ENCODE measurements around the gene JAM2. TPM values are rescaled to one million over a fixed set of nuclear protein-coding genes. Genes with fewer than 3 reads are reported as not detected.

The JAM2 gene
- total RNA-seq, 1 experiment from 2014 or later = 0.20 TPM

GRCh38 chr21:25760061-25760460 is 121.0 kb downstream of the JAM2 start:
- POLR2A ChIA-PET = no interaction called here
- Histone ChIP-seq H3K4me3 (ENCODE audit: low read depth, low read length) (no peak overlapping the region), H3K27me3 (replicated peaks; ENCODE audit: control insufficient read depth, insufficient read depth, low read length) (no peaks in the 10 kb centered on the region), H3K4me1 (no peaks in the 10 kb centered on the region), H3K9me3 (no peaks in the 10 kb centered on the region), H3K36me3 (ENCODE audit: control insufficient read depth, insufficient read depth, low read length) (no peaks in the 10 kb centered on the region)
- Mint-ChIP-seq H3K27ac (ENCODE audit: unreplicated experiment) (no peak overlapping the region), H3K27me3 (ENCODE audit: insufficient read depth, unreplicated experiment) (no peaks in the 10 kb centered on the region), H3K4me1 (ENCODE audit: low read depth, unreplicated experiment) (no peaks in the 10 kb centered on the region), H3K36me3 (ENCODE audit: insufficient read depth, unreplicated experiment) (peaks cover 27% of the 10 kb centered on the region), H3K4me3 (ENCODE audit: unreplicated experiment) (no peak overlapping the region), H3K9me3 (ENCODE audit: unreplicated experiment) (no peaks in the 10 kb centered on the region)
- DNase-seq = no peak
- CTCF ChIA-PET = no interaction called here
- TF ChIP-seq CTCF (IDR thresholded peaks at IDR 0.05; ENCODE audit: insufficient read depth in 1 of 2, low read depth in 1 of 2, low read length in 1 of 2, severe bottlenecking in 1 of 2, unreplicated experiment in 1 of 2) = no peak
- no TSS peak for BruUV-seq (replicated peaks)
- intact Hi-C loops (cut with micrococcal nuclease; ENCODE audit: unreplicated experiment) = no loop called here

- H3K27me3 ChIP-seq (replicated peaks; ENCODE audit: control insufficient read depth, insufficient read depth, low read length) = no peaks in the 10 kb centered on the region
- no peak for TF ChIP-seq CTCF (IDR thresholded peaks at IDR 0.05; ENCODE audit: insufficient read depth in 1 of 2, low read depth in 1 of 2, low read length in 1 of 2, severe bottlenecking in 1 of 2, unreplicated experiment in 1 of 2)
- no peak for DNase-seq
- H3K4me3 ChIP-seq (ENCODE audit: low read depth, low read length) = no peak overlapping the region
- Mint-ChIP-seq H3K4me1 (ENCODE audit: low read depth, unreplicated experiment) (no peaks in the 10 kb centered on the region), H3K27ac (ENCODE audit: unreplicated experiment) (no peak overlapping the region), H3K36me3 (ENCODE audit: insufficient read depth, unreplicated experiment) (peaks cover 33% of the 10 kb centered on the region), H3K4me3 (ENCODE audit: unreplicated experiment) (no peak overlapping the region), H3K9me3 (ENCODE audit: unreplicated experiment) (no peaks in the 10 kb centered on the region), H3K27me3 (ENCODE audit: insufficient read depth, unreplicated experiment) (no peaks in the 10 kb centered on the region)
- intact Hi-C loops (cut with micrococcal nuclease; ENCODE audit: unreplicated experiment) = no loop called here
- no peaks in the 10 kb centered on the region for H3K4me1 ChIP-seq
- POLR2A ChIA-PET = no interaction called here
- BruUV-seq (replicated peaks) = no TSS peak
- H3K36me3 ChIP-seq (ENCODE audit: control insufficient read depth, insufficient read depth, low read length) = no peaks in the 10 kb centered on the region
- CTCF ChIA-PET = no interaction called here
- H3K9me3 ChIP-seq = no peaks in the 10 kb centered on the region
Measured at GRCh38 chr21:25760677-25761076, 121.6 kb downstream of the JAM2 start.

- BruUV-seq (replicated peaks) = no TSS peak
- intact Hi-C loops (cut with micrococcal nuclease; ENCODE audit: unreplicated experiment) = no loop called here
Measured at GRCh38 chr21:25764065-25764464, 125.0 kb downstream of the JAM2 start.

More at GRCh38 chr21:25764065-25764464, 125.0 kb downstream of the JAM2 start:
- Histone ChIP-seq H3K36me3 (ENCODE audit: control insufficient read depth, insufficient read depth, low read length) (no peaks in the 10 kb centered on the region), H3K9me3 (no peaks in the 10 kb centered on the region), H3K4me3 (ENCODE audit: low read depth, low read length) (no peak overlapping the region), H3K27me3 (replicated peaks; ENCODE audit: control insufficient read depth, insufficient read depth, low read length) (no peaks in the 10 kb centered on the region), H3K4me1 (no peaks in the 10 kb centered on the region)
- DNase-seq = no peak
- no peak overlapping the region for H3K4me3 Mint-ChIP-seq (ENCODE audit: unreplicated experiment)
- no peaks in the 10 kb centered on the region for H3K9me3 Mint-ChIP-seq (ENCODE audit: unreplicated experiment)
- ChIA-PET POLR2A (no interaction called here), CTCF (no interaction called here)
- no peaks in the 10 kb centered on the region for H3K4me1 Mint-ChIP-seq (ENCODE audit: low read depth, unreplicated experiment)
- no peak for TF ChIP-seq CTCF (IDR thresholded peaks at IDR 0.05; ENCODE audit: insufficient read depth in 1 of 2, low read depth in 1 of 2, low read length in 1 of 2, severe bottlenecking in 1 of 2, unreplicated experiment in 1 of 2)
- no peak overlapping the region for H3K27ac Mint-ChIP-seq (ENCODE audit: unreplicated experiment)
- no peaks in the 10 kb centered on the region for H3K27me3 Mint-ChIP-seq (ENCODE audit: insufficient read depth, unreplicated experiment)
- H3K36me3 Mint-ChIP-seq (ENCODE audit: insufficient read depth, unreplicated experiment) = peaks cover 28% of the 10 kb centered on the region

Other genes with a start within 250 kb of the JAM2 start
- gene MRPL39, start 31.8 kb upstream of the JAM2 start, total RNA-seq (2022) = 37.3 and 39.8 TPM in 2 replicates
- gene ATP5PF, start 95.6 kb downstream of the JAM2 start, total RNA-seq (2022) = 156 and 175 TPM in 2 replicates
- 17.4 and 20.3 TPM in 2 replicates for gene GABPA, start 95.7 kb downstream of the JAM2 start, total RNA-seq (2022)